Mesenchymal stem cell (in vitro differentiated cells and primary cell): Measurements from ENCODE around the gene HACE1.

Experiments used
- DNase-seq: peaks from one replicate; pipeline ENCODE4 v3.0.0-alpha.2; 2013
- H2AFZ ChIP-seq: one replicate; pipeline ENCODE4 v1.6.1; 2013; ENCODE audit warnings: low read depth, mild to moderate bottlenecking, control low read depth, inconsistent platforms, low read length, moderate library complexity
- H2AK5ac ChIP-seq: 2 replicates; pipeline ENCODE4 v1.6.1; 2013; ENCODE audit warnings: low read length, moderate library complexity, mild to moderate bottlenecking, inconsistent platforms; ENCODE audit not compliant: severe bottlenecking
- H2BK120ac ChIP-seq: one replicate; pipeline ENCODE4 v1.6.1; 2013; ENCODE audit warnings: low read depth, mild to moderate bottlenecking, inconsistent platforms, low read length, moderate library complexity
- H2BK12ac ChIP-seq, 2 experiments: one replicate each; pipeline ENCODE4 v1.6.1; 2013; ENCODE audit warnings: inconsistent platforms in 2 of 2, low read length in 2 of 2, mild to moderate bottlenecking in 2 of 2, moderate library complexity in 2 of 2, control low read depth in 1 of 2
- H2BK15ac ChIP-seq: one replicate; pipeline ENCODE4 v1.6.1; 2013; ENCODE audit warnings: mild to moderate bottlenecking, low read depth, inconsistent platforms; ENCODE audit not compliant: poor library complexity, severe bottlenecking
- H2BK5ac ChIP-seq: 2 replicates; pipeline ENCODE4 v1.6.1; 2013; ENCODE audit warnings: low read depth, mild to moderate bottlenecking, low read length, control low read depth, inconsistent platforms; ENCODE audit not compliant: poor library complexity, severe bottlenecking
- H3K14ac ChIP-seq, 2 experiments: one replicate each; pipeline ENCODE4 v1.6.1; 2013; ENCODE audit warnings: inconsistent platforms in 2 of 2, low read length in 2 of 2, control low read depth in 1 of 2, mild to moderate bottlenecking in 1 of 2, moderate library complexity in 1 of 2
- H3K18ac ChIP-seq, 2 experiments: one replicate each; pipeline ENCODE4 v1.6.1; 2013; ENCODE audit warnings: inconsistent platforms in 2 of 2, low read length in 2 of 2, control low read depth in 1 of 2, low read depth in 1 of 2, mild to moderate bottlenecking in 1 of 2
- H3K23ac ChIP-seq, 2 experiments: one replicate each; pipeline ENCODE4 v1.6.1; 2013; ENCODE audit warnings: inconsistent platforms in 2 of 2, low read length in 2 of 2, mild to moderate bottlenecking in 2 of 2, moderate library complexity in 2 of 2, control low read depth in 1 of 2
- H3K27ac ChIP-seq: 2 replicates; pipeline ENCODE4 v1.5.1; 2013; ENCODE audit warnings: mild to moderate bottlenecking, moderate library complexity, low read length, control low read depth, inconsistent platforms; ENCODE audit not compliant: poor library complexity, severe bottlenecking
- H3K27me3 ChIP-seq, 2 experiments: 2 replicates each; pipeline versions ENCODE4 v1.6.1 to v1.7.0; 2013; ENCODE audit warnings: low read length in 2 of 2, mild to moderate bottlenecking in 2 of 2, moderate library complexity in 2 of 2, control low read depth in 1 of 2, inconsistent platforms in 1 of 2; ENCODE audit not compliant: control insufficient read depth in 1 of 2, insufficient read depth in 1 of 2
- H3K36me3 ChIP-seq, 2 experiments: 2 replicates each; pipeline versions ENCODE4 v1.6.1 to v1.7.0; 2013; ENCODE audit warnings: low read length in 2 of 2, control low read depth in 1 of 2, inconsistent platforms in 1 of 2, low read depth in 1 of 2, mild to moderate bottlenecking in 1 of 2; ENCODE audit not compliant: insufficient read depth in 2 of 2, control insufficient read depth in 1 of 2
- H3K4ac ChIP-seq, 2 experiments: one replicate each; pipeline ENCODE4 v1.6.1; 2013; ENCODE audit warnings: inconsistent platforms in 2 of 2, low read length in 2 of 2, mild to moderate bottlenecking in 2 of 2, moderate library complexity in 2 of 2, control low read depth in 1 of 2, low read depth in 1 of 2
- H3K4me1 ChIP-seq: 2 replicates; pipeline ENCODE4 v1.6.1; 2013; ENCODE audit warnings: low read depth, low read length, control low read depth; ENCODE audit not compliant: control insufficient read depth, insufficient read depth
- H3K4me2 ChIP-seq: 2 replicates; pipeline ENCODE4 v1.6.1; 2013; ENCODE audit warnings: low read length, mild to moderate bottlenecking, inconsistent platforms; ENCODE audit not compliant: poor library complexity, severe bottlenecking
- H3K4me3 ChIP-seq, 2 experiments: 2 replicates each; pipeline versions ENCODE4 v1.5.1 to v1.7.0; 2013; ENCODE audit warnings: low read length in 2 of 2, mild to moderate bottlenecking in 2 of 2, control low read depth in 1 of 2, low read depth in 1 of 2; ENCODE audit not compliant: insufficient read depth in 1 of 2
- H3K79me1 ChIP-seq: replicated peaks from 2 replicates; pipeline ENCODE4 v1.6.1; 2013; ENCODE audit warnings: mild to moderate bottlenecking, control low read depth, low read length, inconsistent platforms; ENCODE audit not compliant: poor library complexity, severe bottlenecking
- H3K9ac ChIP-seq: 2 replicates; pipeline ENCODE4 v1.7.0; 2013; ENCODE audit warnings: mild to moderate bottlenecking, low read length, moderate library complexity
- H3K9me3 ChIP-seq: 2 replicates; pipeline ENCODE4 v1.7.0; 2013; ENCODE audit warnings: mild to moderate bottlenecking, low read length; ENCODE audit not compliant: control insufficient read depth
- H4K8ac ChIP-seq: one replicate; pipeline ENCODE4 v1.6.1; 2013; ENCODE audit warnings: inconsistent platforms, mild to moderate bottlenecking, low read length, moderate library complexity
- H4K91ac ChIP-seq: one replicate; pipeline ENCODE4 v1.6.1; 2013; ENCODE audit warnings: mild to moderate bottlenecking, low read length, inconsistent platforms
- WGBS: methylation state at CpG from one replicate; pipeline ENCODE4 v1.1.7; 2013; ENCODE audit warnings: mixed read lengths; 5-methylcytosine and 5-hydroxymethylcytosine counted together

HACE1 gene

GRCh38 chr6:104702126-104702841 lies 157.4 kb downstream of the HACE1 start:
- H3K23ac ChIP-seq, result no peak overlapping the region
- no peak overlapping the region for H2BK120ac ChIP-seq
- no peak overlapping the region for H3K18ac ChIP-seq
- H3K36me3 ChIP-seq, result no peaks in the 10 kb centered on the region
- DNase-seq, result peak; percentile 17
- H3K27me3 ChIP-seq, result no peaks in the 10 kb centered on the region
- 20% methylated on average over 1 of the region's 5 CpGs for WGBS
- H2BK5ac ChIP-seq, result peak overlapping the region; percentile 4
- no peaks in the 10 kb centered on the region for H3K79me1 ChIP-seq
- H3K27ac ChIP-seq, result peak overlapping the region; percentile 76
- no peak overlapping the region for H2BK15ac ChIP-seq
- peak overlapping the region; percentile 61 for H2AK5ac ChIP-seq
- no peak overlapping the region for H3K4me2 ChIP-seq
- H4K91ac ChIP-seq, result no peak overlapping the region
- H3K9me3 ChIP-seq, result no peaks in the 10 kb centered on the region
- no peak overlapping the region for H3K4ac ChIP-seq
- peaks cover 4% of the 10 kb centered on the region for H3K4me1 ChIP-seq
- H4K8ac ChIP-seq, result no peak overlapping the region
- H3K14ac ChIP-seq, result no peak overlapping the region
- no peak overlapping the region for H3K4me3 ChIP-seq
- H3K9ac ChIP-seq, result no peak overlapping the region
- H2BK12ac ChIP-seq, result no peak overlapping the region
- H2AFZ ChIP-seq, result no peak overlapping the region

GRCh38 chr6:104700371-104701185 lies 159.1 kb downstream of the HACE1 start:
- no peaks in the 10 kb centered on the region for H3K27me3 ChIP-seq
- H3K36me3 ChIP-seq, result no peaks in the 10 kb centered on the region
- peaks cover 4% of the 10 kb centered on the region for H3K4me1 ChIP-seq
- peak overlapping the region in 1 of 2 experiments; percentile 41 for H2BK12ac ChIP-seq
- no peak overlapping the region for H2BK120ac ChIP-seq
- H3K4me2 ChIP-seq, result peak overlapping the region; percentile 47
- no peak overlapping the region for H3K23ac ChIP-seq
- H3K4ac ChIP-seq, result peak overlapping the region; percentile 59 to 85
- H2AFZ ChIP-seq, result no peak overlapping the region
- H3K9me3 ChIP-seq, result no peaks in the 10 kb centered on the region
- peak overlapping the region; percentile 92 for H4K8ac ChIP-seq
- H2BK15ac ChIP-seq, result no peak overlapping the region
- WGBS, result 11% methylated on average over 3 of the region's 5 CpGs
- peak overlapping the region; percentile 37 for H2AK5ac ChIP-seq
- no peak overlapping the region for H3K4me3 ChIP-seq
- H3K14ac ChIP-seq, result no peak overlapping the region
- peak; percentile 26 for DNase-seq
- H3K9ac ChIP-seq, result no peak overlapping the region
- H3K27ac ChIP-seq, result no peak overlapping the region
- H3K79me1 ChIP-seq, result no peaks in the 10 kb centered on the region
- H4K91ac ChIP-seq, result no peak overlapping the region
- no peak overlapping the region for H2BK5ac ChIP-seq
- peak overlapping the region; percentile 54 to 90 for H3K18ac ChIP-seq

DNA sequence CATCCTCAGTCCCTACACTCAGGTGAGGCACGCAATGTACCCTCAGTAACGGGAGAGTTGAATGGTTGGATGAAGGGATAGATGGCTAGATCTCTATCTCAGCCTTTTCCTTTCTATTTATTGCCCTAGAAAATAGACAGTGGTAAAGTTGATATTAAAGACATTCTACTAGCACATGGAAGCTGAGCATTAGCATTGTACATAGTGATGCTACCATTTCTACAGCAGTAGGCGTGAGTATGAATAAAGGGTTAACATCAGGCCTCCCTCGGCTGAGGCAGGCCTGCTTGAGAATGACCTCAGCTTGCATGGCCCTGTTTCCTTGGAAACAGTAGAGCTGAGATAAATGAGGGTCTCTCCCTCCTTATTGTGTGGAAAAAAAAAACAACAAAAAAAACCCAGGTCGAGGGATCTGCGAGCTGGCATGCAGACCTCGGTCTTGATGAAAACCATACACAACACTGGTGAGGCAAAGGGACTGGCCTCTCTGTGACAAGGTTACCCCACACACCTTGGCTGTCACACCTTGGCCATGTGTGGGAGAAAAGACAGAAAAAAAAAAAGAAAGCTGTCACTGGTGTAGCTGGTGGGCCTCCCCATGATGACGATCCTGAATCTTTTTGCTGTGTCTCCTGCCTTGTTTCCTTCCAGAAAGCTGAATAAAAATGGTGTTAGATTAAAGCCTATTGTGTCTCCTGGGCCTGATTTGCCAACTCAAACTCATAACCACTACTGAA lies 160.0 kb downstream of the HACE1 start:
- Histone ChIP-seq H3K9ac (no peak overlapping the region), H4K91ac (no peak overlapping the region), H2BK12ac (no peak overlapping the region), H3K79me1 (no peaks in the 10 kb centered on the region), H2BK5ac (no peak overlapping the region), H3K4ac (no peak overlapping the region), H3K4me2 (no peak overlapping the region), H3K23ac (no peak overlapping the region), H3K36me3 (no peaks in the 10 kb centered on the region), H4K8ac (no peak overlapping the region), H3K4me1 (peaks cover 4% of the 10 kb centered on the region), H2BK120ac (no peak overlapping the region), H2AFZ (no peak overlapping the region), H3K18ac (no peak overlapping the region), H2AK5ac (peak overlapping the region; percentile 8), H3K14ac (no peak overlapping the region), H3K27me3 (no peaks in the 10 kb centered on the region), H3K27ac (no peak overlapping the region), H3K4me3 (no peak overlapping the region), H2BK15ac (no peak overlapping the region), H3K9me3 (no peaks in the 10 kb centered on the region)
- no peak for DNase-seq
- WGBS, result 23% methylated on average over 6 of the region's 8 CpGs

GRCh38 chr6:104698979-104699378 lies 160.7 kb downstream of the HACE1 start:
- Histone ChIP-seq H3K79me1 (no peaks in the 10 kb centered on the region), H2BK5ac (no peak overlapping the region), H3K36me3 (no peaks in the 10 kb centered on the region), H3K9ac (no peak overlapping the region), H3K9me3 (no peaks in the 10 kb centered on the region), H2BK15ac (no peak overlapping the region), H2BK12ac (no peak overlapping the region), H4K8ac (no peak overlapping the region), H3K27ac (no peak overlapping the region), H3K14ac (no peak overlapping the region), H3K18ac (no peak overlapping the region), H2AFZ (no peak overlapping the region), H3K27me3 (no peaks in the 10 kb centered on the region), H3K4me2 (no peak overlapping the region), H4K91ac (no peak overlapping the region), H3K23ac (no peak overlapping the region), H3K4me3 (no peak overlapping the region), H2AK5ac (no peak overlapping the region), H3K4ac (no peak overlapping the region), H2BK120ac (no peak overlapping the region), H3K4me1 (peaks cover 4% of the 10 kb centered on the region)
- DNase-seq, result no peak
- 100% methylated on average over 1 of the region's 1 CpG for WGBS
